NCI-H1694 treated with DMSO at 0.1 percent for 48 hours (cell line): ENCODE measurements around the gene OTULIN.

Experiments used
- DNase-seq: peaks from one replicate; lab custom pipeline; 2025; lab: John Stamatoyannopoulos, UW

OTULIN gene

GRCh38 chr5:14668181-14668591 lies 3.7 kb downstream of the OTULIN start:
- no peak for DNase-seq

- DNase-seq = no peak
These were observed 4.9 kb downstream of the OTULIN start for GRCh38 chr5:14669415-14669814.

GRCh38 chr5:14669975-14670374 lies 5.5 kb downstream of the OTULIN start:
- no peak for DNase-seq

- no peak for DNase-seq
These were observed 6.9 kb downstream of the OTULIN start for GRCh38 chr5:14671414-14671813.

- no peak for DNase-seq
These were observed 7.6 kb downstream of the OTULIN start for GRCh38 chr5:14672082-14672481.

- no peak for DNase-seq
These were observed 8.2 kb downstream of the OTULIN start for GRCh38 chr5:14672484-14673394.

GRCh38 chr5:14673443-14673842 lies 8.9 kb downstream of the OTULIN start:
- no peak for DNase-seq

GRCh38 chr5:14674983-14675854 lies 10.7 kb downstream of the OTULIN start:
- DNase-seq = no peak

- DNase-seq = no peak
These were observed 11.4 kb downstream of the OTULIN start for GRCh38 chr5:14675865-14676300.

GRCh38 chr5:14676320-14676719 lies 11.8 kb downstream of the OTULIN start:
- no peak for DNase-seq

GRCh38 chr5:14678773-14679334 lies 14.3 kb downstream of the OTULIN start:
- DNase-seq = no peak

- DNase-seq = no peak
These were observed 15.1 kb downstream of the OTULIN start for GRCh38 chr5:14679595-14679994.

- DNase-seq = no peak
These were observed 16.8 kb downstream of the OTULIN start for GRCh38 chr5:14681236-14681752.

GRCh38 chr5:14683906-14684455 lies 19.5 kb downstream of the OTULIN start:
- DNase-seq = no peak

- DNase-seq = no peak
These were observed 20.2 kb downstream of the OTULIN start for GRCh38 chr5:14684757-14685156.

GRCh38 chr5:14685757-14686156 lies 21.2 kb downstream of the OTULIN start:
- peak; percentile 85 for DNase-seq

- DNase-seq = no peak
These were observed 22.0 kb downstream of the OTULIN start for GRCh38 chr5:14686517-14686916.

GRCh38 chr5:14687023-14687665 lies 22.6 kb downstream of the OTULIN start:
- no peak for DNase-seq

- no peak for DNase-seq
These were observed 28.6 kb downstream of the OTULIN start for GRCh38 chr5:14693070-14693469.

GRCh38 chr5:14695152-14695551 lies 30.6 kb downstream of the OTULIN start:
- no peak for DNase-seq

- no peak for DNase-seq
These were observed 31.5 kb downstream of the OTULIN start for GRCh38 chr5:14696057-14696456.
